HCT116 (cell line): ENCODE data around the gene LHFPL6.

Experiments used
- CTCF ChIP-seq, 3 experiments: fragments of 200-600 bp in 1 of 3; sonication (generic) in 1 of 3; IDR thresholded peaks in 2 of 3; conservative IDR thresholded peaks in 1 of 3; 2 replicates each; pipeline ENCODE4 v1.5.1; 2012 to 2017; ENCODE audit warnings: low read depth in 2 of 3, low read length in 2 of 3, antibody characterized with exemption in 1 of 3, borderline replicate concordance in 1 of 3, control low read depth in 1 of 3, mild to moderate bottlenecking in 1 of 3, mixed read lengths in 1 of 3, mixed run types in 1 of 3, moderate library complexity in 1 of 3; ENCODE audit not compliant: insufficient read depth in 1 of 3
- EGR1 ChIP-seq: IDR thresholded peaks from 2 replicates; pipeline ENCODE4 v1.6.1; 2012; ENCODE audit warnings: low read depth
- EZH2 ChIP-seq: fragments of 200-600 bp; sonication (generic); IDR thresholded peaks from 2 replicates; pipeline ENCODE4 v1.6.1; 2017; ENCODE audit warnings: antibody characterized with exemption, mixed run types
- EZH2phosphoT487 ChIP-seq: fragments of 200-600 bp; IDR thresholded peaks from 2 replicates; pipeline ENCODE4 v1.6.1; 2018; ENCODE audit warnings: antibody characterized with exemption, borderline replicate concordance
- FOSL1 ChIP-seq: IDR thresholded peaks from 2 replicates; pipeline ENCODE4 v1.6.1; 2012; ENCODE audit warnings: low read depth
- POLR2A ChIP-seq: IDR thresholded peaks from 2 replicates; pipeline ENCODE4 v1.7.0; 2011; ENCODE audit warnings: borderline replicate concordance; ENCODE audit not compliant: insufficient read depth, insufficient read length; ENCODE audit errors: extremely low read depth
- POLR2AphosphoS5 ChIP-seq: IDR thresholded peaks from 2 replicates; pipeline ENCODE4 v1.6.1; 2011; ENCODE audit warnings: mild to moderate bottlenecking, low read depth, low read length, moderate library complexity
- REST ChIP-seq: IDR thresholded peaks from 2 replicates; pipeline ENCODE4 v1.6.1; 2012; ENCODE audit warnings: low read depth
- SIN3A ChIP-seq: IDR thresholded peaks from 2 replicates; pipeline ENCODE4 v1.6.1; 2012; ENCODE audit warnings: low read depth
- TCF7L2 ChIP-seq: IDR thresholded peaks from 2 replicates; pipeline ENCODE4 v1.7.0; 2011; ENCODE audit warnings: borderline replicate concordance, inconsistent platforms; ENCODE audit not compliant: insufficient read depth, insufficient read length; ENCODE audit errors: extremely low read depth
- ZNF274 ChIP-seq: fragments of 200-500 bp; sonication (Bioruptor generic); IDR thresholded peaks from 2 replicates; pipeline ENCODE4 v1.6.1; 2014; ENCODE audit warnings: mild to moderate bottlenecking, low read depth, low read length, inconsistent platforms

DNA sequence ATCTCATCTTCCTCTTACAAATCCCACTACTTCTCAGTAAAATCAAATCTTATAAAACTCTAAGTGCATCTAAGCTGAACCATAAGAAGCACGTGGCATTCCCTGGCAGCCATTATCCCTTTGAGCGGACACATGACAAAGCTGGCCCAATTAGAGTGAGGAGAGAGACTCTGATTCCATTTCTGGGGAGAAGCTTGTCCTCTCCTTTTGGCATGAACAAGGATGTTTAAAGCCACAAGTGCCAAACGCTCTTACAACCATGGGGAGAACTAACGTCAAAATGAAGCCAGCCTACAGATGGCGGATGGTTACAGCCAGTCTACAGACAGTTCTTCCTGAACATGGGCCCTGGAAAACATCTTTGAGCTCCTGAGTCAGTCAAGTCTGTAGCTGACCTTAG is 231.3 kb downstream of the LHFPL6 start:
- TF ChIP-seq EGR1, result no peak
- TF ChIP-seq TCF7L2, result no peak
- TF ChIP-seq SIN3A, result no peak
- TF ChIP-seq FOSL1, result no peak
- no peak for TF ChIP-seq POLR2AphosphoS5
- TF ChIP-seq REST, result no peak
- TF ChIP-seq EZH2phosphoT487, result no peak
- no peak for TF ChIP-seq POLR2A
- no peak for TF ChIP-seq CTCF (IDR thresholded peaks at IDR 0.05 in 2 of 3, conservative IDR thresholded peaks at IDR 0.05 in 1 of 3; ENCODE audit: borderline replicate concordance in 1 of 3, insufficient read depth in 1 of 3, low read depth in 2 of 3, low read length in 2 of 3)
- no peak for TF ChIP-seq ZNF274
- no peak for TF ChIP-seq EZH2
